Suppressor macrophage treated with lipopolysaccharide for 1 hour (primary cell): ENCODE data around the gene PREX1.

Experiments used
- DNase-seq, 3 donors: peaks; one replicate each; pipeline ENCODE4 v3.0.0-alpha.2; 2020 to 2022

Gene PREX1

DNA sequence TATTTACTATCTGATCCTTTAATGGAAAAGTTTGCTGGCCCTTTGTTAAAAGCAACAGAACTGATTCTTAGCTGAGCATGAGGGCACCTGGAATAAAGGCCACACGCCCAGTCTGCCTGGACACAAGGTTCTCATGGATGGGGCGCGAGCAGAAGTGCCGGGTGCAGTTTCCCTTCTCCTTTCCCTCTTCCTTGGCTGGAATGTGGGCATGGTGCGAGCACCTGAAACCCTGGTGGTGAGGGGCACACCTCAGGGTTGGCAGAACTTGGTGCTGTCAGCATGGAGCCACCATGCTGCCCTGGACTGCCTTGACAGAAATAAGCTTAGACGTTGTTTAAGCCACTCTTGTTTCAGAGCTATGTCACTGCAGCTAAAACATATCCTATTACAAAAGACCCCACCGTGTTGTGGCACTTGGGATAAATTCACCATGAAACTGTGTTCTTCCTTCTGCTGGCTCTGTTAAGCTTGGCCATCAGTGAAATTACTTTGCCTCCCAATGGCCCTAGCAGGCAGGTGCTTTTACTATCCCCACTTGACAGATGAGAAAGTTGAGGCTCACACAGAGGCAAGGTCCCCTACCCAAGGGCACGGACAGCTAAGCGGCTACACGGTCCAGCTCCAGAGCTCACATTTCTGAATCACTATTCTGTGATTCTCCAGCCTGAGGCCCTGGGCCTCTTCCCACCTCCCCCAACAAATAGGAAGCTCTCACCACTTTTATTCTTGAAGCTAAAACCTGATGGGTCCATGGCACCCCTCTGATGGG lies 115.9 kb downstream of the PREX1 start:
- DNase-seq: no peak

DNA sequence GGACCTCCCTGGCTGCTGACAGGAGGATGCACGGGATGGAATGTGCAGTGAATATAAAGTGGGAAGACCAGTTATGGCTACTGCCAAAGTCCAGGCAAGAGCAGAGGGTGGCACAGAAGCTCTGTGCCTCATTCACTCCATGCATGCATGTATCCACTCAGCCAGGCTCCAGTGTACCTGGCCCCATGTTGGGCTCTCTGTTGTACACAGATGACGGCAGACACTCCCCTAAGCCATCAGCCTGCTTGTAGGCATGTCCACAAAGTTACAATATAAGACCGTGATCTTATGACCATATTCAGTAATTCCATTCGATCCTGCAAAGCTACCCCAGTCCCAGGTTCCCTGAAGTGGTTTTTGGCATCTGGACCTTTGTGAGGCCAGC lies 116.8 kb downstream of the PREX1 start:
- no peak for DNase-seq

DNA sequence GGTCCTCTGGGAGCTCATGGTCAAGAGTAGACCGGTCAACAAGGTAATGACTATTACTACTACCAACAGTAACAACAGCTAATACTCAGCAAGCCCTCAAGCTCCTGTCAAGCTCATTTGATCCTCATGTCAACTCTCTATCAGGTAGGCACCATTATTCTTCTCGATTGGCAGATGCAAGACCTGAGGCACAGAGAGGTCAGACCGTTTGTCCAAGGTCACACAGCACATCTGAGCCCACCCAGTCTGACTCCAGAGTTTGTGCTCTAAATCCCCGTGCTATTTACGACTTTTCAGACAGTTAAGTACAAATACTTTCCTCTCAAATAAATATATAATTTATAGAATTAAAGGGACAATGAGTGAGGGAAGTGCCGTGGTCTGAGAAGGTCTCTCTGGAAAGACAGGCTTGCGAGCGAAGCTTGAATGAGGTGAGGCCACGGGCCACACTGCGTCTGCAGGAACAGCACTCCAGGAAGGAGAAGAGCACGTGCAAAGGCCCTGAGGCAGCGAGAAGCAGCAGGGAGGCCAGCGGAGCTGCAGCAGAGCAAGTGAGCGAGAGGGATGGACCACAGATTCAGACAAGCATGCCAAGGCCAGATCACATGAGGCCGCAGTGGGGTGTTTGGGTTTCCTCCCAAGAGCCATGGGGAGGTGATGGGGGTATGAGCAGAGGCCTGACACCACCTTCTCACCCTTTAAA lies 117.3 kb downstream of the PREX1 start:
- DNase-seq: no peak

GRCh38 chr20:48709744-48710143 lies 118.1 kb downstream of the PREX1 start:
- DNase-seq: no peak

DNA sequence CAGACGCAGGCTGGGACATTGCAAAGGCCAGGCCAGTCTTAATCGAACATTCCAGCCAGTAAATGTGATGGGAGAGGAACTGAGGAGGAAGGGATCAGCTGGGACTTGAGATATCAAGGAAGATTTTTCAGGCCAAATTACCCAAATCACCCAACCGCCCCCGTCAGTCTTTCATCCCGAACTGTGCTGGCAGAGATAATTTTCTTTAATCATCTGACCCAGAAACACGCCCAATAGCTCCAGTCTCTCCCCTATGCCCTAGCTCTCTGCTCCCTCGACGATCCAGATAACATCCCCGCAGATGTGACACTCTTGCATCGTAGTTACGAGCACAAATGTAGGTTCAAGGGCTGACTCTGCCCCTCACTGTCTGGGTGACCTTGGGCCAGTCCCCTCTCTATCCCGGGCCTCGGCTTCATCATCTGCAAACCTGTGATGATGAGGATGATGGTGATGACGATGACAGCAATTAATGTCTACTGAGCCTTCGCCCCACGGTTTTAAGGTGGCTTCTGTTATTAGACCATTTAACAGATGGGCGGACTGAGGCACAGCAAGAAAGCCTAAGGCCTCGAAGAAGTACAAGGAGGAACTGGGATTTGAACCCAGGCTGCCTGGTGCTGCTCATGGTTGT lies 118.6 kb downstream of the PREX1 start:
- no peak for DNase-seq

DNA sequence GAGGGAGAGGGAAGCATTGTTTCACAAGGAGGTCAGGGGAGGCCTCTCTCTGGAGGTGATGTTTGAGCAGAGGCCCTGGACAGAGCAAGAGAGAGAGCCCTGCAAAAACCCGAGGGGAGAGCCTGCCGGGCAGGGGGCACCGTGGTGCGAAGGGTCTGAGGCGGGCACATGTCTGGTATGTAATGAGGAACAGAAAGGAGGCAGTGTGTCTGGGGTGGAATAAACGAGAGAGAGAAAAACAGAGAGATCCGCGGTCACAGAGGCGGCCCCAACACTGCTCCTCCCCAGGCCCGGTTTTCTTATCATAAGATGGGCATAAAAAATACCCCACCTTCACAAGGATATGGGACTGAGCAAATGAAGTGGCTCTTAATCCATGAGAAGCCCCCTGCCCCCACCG lies 119.2 kb downstream of the PREX1 start:
- no peak for DNase-seq

DNA sequence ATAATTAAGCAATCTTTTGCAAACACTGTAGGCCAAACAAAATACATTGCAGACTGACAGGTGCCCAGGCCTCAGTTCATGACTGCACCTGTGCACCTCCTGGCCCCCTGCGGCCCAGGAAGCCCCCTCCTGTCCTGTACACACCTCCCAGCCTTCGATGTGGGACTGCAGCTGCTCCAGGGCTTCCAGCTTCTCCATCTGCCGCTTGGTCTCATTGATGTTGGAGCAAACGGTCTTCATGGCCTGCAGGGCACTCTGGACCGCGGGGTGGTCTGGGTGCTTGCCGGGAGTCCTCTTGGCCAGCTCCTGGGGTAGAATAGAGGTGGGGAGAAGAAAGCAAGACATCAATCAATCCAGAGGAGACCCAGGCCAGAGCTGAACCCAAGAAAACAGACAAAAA lies 119.7 kb downstream of the PREX1 start:
- no peak for DNase-seq

DNA sequence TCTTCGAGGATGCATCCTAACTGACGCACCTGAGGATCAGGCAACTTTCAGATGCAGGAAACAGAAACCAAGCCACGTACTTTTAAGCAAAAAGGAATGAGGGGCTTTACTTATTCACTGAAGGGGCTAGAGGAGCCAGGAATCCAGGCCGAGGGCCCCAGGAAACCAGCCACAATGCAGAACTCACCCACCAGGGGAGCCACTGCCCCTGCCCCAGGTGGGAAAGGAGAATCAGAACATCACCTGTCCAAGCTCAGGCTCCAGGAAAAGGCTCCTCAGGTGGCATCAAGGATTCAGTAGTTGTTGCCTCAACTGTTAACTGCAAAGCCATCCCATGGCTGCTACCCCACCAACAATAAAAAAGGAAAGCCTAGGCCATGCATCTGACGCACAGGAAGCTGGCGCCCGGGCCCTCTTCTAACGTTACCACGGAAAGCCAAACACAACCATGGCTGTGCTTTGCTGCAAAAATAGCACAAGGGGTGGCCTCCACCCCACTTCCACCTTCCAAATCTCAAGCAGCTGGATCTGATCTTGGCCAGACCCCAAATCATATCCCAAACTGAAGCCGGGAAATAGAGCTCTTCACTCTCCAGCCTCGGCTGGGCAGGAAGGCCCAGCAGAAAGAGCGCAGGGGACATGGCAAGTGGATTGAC lies 121.0 kb downstream of the PREX1 start:
- DNase-seq: no peak

- no peak for DNase-seq
These were observed 121.6 kb downstream of the PREX1 start for GRCh38 chr20:48706116-48706656.

- no peak for DNase-seq
These were observed 122.3 kb downstream of the PREX1 start for GRCh38 chr20:48705240-48706115.

DNA sequence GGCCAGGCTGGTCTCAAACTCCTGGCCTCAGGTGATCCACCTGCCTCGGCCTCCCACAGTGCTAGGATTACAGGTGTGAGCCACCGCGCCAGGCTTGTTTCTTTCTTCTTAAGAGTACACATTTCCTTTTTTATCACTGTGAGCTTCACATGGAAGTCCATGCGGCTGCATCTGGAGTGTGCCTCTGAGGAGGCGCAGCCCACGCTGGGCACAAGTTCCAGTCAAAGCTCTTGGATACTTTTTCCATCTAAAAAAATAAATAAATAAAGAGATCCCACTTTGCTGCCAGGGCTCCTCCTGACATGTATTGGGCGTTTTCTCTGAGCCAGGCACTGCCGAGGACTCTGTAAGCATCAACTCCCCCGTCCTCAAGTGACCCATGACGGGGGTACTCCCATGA lies 123.0 kb downstream of the PREX1 start:
- DNase-seq: no peak

DNA sequence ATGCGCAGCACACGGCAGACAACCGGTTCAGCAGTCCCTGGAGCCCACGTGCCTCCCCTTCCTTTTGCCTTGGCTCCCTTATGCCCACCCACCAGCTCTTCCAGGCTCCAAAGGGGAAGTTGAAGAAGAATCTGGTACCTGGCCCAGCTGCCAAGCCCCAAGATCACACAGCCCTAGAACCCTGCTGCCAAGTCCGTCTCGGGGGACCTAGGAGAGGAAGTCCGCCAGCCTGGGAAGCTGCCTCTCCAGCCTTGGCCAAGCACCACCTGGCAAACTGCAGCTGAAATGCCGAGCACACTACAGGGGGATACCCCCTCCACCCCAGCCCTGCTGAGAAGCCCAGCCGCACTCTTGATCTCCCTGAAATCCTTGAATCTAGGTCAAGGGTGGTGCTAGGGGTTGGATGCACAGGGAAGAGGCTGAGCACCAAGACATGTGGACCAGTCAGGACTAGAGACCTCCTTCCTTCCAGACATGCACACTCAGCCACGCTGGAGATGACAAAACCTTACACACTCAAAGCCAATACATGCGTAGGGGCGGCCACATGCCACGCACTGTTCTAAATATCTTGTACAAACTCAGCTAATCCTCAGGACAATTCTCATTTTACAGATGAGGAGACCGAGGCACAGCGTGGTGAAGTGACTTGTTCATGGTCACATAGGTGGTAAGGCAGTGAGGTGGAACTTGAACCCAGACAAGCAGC lies 124.1 kb downstream of the PREX1 start:
- DNase-seq: no peak

DNA sequence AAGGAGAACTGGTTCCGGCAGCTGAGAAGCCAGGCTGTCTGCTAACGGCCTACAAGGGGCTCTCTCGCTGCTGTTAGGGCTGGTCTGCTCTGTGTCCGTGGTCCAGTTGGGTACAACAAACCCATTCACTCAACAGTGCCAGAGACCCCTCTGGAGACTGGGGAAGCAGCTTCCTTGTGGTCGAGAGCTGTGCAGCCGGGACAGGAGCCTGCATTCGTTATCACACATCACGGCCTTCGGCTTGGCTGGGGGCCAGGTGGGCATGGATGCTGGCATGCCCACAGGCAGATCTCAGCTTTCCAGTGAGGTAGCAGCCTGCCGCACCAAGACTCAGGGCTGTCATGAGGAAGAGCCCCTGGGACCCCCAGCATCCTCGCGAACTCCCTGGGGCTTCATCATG lies 124.7 kb downstream of the PREX1 start:
- DNase-seq: no peak

GRCh38 chr20:48702455-48702913 lies 125.3 kb downstream of the PREX1 start:
- DNase-seq: no peak

GRCh38 chr20:48701702-48702101 lies 126.1 kb downstream of the PREX1 start:
- DNase-seq: no peak

DNA sequence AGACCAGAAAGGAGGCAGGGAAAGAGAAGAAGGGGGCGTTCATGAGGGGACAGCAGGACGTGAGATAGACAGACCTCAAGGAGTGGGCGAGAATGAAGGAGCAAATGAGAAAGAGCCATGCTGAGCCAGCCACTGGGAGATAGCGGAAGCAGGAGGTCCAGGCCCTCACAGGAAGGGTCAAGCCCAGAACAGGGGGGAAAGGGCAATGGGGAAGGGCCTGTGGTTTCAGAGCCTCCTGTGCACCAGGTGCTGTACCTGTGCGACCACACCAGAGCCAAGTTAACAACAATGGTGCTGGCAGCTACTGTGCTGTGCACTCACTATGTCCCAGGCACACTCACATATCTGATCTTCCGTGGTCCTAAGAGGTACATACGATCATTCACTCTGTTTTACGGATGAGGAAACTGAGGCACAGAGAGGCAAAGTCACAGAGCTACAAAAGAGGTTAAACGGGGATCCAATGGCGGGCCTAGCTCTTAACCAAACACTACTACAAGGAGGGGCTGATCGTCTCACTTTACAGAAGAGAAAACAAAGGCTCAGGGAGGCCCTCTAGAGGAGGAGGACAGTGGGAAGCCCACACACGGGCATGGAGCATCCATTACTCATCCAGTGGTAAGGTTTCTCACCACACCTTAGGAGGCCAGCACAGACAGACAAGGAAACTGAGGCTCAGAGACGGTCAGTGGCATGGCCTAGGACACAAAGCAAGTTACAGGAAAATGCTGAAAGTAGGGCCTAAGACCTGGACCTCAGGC lies 129.1 kb downstream of the PREX1 start:
- no peak for DNase-seq

DNA sequence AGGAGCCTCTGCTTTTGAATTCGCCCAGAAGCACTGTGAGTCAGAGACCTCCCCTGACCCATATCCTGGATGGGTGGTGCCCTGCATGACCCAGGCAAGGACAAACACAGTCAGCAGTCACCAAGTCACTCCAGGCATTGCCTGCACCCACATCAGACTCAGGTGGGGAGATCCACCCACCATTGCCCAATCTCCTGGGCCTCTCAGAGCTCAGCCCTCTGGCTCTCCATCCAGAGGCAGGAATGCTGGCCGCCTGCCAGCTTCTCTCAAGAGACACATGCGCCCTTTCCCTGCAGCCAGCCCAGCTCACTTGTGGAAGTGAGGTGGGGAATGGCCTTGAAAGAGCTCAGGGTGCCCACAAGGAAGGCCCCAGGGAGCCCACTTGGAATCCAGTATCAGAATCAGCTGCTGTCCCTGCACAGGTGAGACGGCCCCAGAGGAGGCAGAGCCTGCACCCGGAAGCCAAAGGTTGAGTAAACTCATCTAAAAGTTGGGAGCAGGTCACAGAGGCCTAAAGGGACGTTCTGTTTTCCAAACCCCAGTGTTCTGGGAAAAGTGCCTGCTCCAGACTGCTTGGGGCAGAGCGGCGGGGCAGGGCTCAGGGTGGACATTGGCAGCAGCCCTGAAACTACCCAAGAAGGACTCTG lies 129.8 kb downstream of the PREX1 start:
- DNase-seq: no peak

DNA sequence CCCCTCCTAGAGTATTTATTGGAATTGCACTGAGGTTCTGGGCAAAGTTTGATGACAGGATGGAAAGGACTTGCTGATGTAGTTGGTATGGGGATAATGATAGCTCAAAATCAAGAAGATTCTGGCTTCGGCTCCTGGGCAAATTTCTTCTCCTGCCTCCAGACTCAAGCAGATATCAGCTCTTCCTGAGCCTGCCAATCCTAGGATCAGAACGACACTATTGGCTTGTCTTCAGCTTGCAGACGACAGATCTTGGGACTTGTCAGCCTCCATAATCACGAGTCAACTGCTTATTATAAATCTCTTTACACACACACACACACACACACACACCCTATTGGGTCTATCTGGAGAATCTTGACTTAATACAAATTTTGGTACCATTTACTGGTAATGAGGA lies 131.1 kb downstream of the PREX1 start:
- DNase-seq: no peak

DNA sequence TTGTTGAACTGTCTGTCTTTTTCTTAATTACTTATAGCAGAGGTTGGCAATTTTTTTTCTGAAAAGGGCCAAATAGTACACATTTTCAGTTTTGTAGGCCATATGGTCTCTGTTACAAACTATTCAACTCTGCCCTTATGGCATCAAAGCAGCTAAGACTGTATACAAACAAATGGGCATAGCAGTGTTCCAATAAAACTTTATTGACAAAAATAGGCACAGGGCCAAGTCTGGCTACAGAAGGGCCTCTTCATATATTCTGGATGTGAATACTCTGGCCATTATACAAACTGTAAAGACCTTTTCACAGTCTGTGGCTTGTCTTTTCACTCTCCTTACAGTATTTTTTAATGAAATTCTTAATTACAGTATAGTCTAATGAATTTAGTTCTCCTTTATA lies 132.1 kb downstream of the PREX1 start:
- no peak for DNase-seq

GRCh38 chr20:48695255-48695654 lies 132.5 kb downstream of the PREX1 start:
- DNase-seq: no peak
